Measurements from ENCODE around the gene FLNA.
"Not testable (repeated sequence)": the region's sequence is repeated elsewhere in the genome, so short reads cannot be mapped to it uniquely, and the experiment has no call there.

The FLNA gene

DNA sequence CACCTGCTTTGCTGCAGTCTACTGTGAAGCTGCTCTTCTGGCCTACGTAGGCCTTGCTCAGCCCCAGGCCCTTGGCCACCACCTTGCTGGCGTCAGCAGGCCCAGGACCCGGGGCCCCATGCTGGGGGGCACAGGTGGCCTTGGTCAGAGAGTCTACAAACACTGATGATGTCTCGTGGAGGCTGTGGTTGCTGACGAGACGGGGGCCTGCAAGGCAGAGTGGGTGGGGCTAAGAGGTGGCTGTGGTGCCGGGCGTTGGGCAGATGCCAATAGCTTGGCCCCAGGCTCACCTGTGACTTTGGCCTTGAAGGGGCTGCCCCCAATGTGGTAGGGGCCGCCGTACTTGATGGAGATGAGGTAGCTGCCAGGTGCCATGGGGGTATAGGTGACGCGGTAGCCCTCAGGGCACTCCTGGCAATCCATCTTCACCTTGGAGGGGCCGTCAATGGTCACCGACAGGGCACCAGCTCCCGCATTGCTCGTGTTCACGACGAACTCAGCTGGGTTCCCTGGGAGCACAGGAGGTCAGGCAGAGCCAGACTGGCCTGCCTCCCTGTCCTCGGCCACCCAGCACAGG is 25.0 kb downstream of the FLNA start:
- DNase-seq (ENCODE audit: low read depth) = no peak
- H3K4me3 ChIP-seq (ENCODE audit: control insufficient read depth, low read depth, low read length) = no peak overlapping the region
- TF ChIP-seq, protein P1, sequence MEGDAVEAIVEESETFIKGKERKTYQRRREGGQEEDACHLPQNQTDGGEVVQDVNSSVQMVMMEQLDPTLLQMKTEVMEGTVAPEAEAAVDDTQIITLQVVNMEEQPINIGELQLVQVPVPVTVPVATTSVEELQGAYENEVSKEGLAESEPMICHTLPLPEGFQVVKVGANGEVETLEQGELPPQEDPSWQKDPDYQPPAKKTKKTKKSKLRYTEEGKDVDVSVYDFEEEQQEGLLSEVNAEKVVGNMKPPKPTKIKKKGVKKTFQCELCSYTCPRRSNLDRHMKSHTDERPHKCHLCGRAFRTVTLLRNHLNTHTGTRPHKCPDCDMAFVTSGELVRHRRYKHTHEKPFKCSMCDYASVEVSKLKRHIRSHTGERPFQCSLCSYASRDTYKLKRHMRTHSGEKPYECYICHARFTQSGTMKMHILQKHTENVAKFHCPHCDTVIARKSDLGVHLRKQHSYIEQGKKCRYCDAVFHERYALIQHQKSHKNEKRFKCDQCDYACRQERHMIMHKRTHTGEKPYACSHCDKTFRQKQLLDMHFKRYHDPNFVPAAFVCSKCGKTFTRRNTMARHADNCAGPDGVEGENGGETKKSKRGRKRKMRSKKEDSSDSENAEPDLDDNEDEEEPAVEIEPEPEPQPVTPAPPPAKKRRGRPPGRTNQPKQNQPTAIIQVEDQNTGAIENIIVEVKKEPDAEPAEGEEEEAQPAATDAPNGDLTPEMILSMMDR (IDR thresholded peaks at IDR 0.05; ENCODE audit: control insufficient read depth, insufficient read depth, low read depth, low read length, missing control alignments) = no peak

DNA sequence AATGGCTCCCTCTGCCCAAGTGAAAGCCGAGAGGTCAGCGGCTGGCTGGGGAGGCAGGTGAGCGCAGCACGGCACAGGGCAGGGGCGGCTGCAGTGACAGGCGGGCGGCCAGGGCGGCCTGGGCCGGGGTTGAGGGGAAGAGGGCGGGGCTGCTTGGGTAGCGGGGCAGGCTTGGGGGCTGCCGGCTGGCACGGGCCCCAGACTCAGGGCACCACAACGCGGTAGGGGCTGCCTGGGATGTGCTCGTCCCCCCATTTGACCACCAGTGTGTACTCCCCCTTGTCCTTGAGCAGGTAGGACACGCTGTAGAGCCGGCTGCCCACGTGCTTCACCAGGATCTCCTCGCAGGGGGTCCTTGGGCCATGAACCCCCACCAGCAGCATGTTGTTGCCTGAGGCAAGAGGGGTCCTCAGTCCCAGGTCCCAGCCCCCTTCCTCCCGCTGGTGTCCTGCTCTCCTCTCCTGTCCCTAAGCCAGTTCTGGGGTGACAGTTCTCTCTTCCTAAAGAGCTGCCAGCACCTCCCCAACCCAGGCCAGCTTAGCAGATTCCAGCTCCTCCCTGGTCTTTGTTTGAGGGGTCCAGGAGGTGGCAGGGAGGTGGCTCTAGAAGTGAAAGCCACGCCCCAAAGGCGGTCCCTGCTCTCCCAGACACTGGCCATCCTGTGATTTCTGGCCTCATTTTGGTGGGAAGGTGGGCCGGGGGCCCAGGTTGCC is 25.6 kb downstream of the FLNA start:
- TF ChIP-seq, protein P1 (IDR thresholded peaks at IDR 0.05; ENCODE audit: control insufficient read depth, insufficient read depth, low read depth, low read length, missing control alignments) = no peak
- no peak for DNase-seq (ENCODE audit: low read depth)
- no peak overlapping the region for H3K4me3 ChIP-seq (ENCODE audit: control insufficient read depth, low read depth, low read length)

DNA sequence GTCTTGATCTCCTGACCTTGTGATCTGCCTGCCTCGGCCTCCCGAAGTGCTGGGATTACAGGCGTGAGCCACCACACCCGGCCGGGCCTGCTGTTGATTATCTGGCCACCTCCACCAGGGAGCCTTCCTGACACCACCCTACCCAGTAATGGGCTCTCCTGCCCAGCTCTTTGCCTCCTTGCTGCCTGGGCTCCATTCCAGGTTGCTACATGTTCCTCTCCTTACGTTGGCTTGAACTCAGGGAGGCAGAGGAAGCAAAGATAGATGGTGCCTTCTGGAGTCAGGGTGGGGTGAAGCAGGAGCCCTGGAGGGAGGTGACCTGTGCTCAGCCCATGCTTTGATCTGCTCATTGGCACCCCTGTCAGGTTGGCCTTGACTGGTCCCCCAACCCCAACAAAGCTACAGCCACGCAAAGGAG is 26.3 kb downstream of the FLNA start:
- H3K4me3 ChIP-seq (ENCODE audit: control insufficient read depth, low read depth, low read length) = no peak overlapping the region
- no peak for DNase-seq (ENCODE audit: low read depth)
- TF ChIP-seq, protein P1 (IDR thresholded peaks at IDR 0.05; ENCODE audit: control insufficient read depth, insufficient read depth, low read depth, low read length, missing control alignments) = no peak

DNA sequence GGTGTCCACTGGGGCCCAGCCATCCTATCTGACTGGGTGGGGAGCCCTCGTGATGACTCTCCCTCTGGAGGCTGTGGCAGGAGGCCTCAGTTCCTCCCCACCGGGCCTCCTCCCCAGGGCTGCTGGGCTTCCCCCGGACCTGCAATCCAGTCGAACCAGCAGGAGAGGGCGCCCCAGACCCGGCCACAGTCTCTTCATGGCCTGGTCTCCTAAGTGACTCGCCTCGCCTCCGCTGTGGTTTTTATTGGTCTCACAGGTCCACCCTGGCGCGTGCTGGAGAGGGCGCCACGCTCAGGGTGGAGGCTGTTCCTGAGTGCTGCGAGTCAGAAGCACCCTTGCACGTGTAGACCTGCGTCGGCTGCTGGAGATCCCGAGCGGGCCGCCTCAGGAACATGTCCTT is 30.8 kb downstream of the FLNA start:
- not testable (repeated sequence) for DNase-seq (ENCODE audit: low read depth); H3K4me3 ChIP-seq (ENCODE audit: control insufficient read depth, low read depth, low read length)

DNA sequence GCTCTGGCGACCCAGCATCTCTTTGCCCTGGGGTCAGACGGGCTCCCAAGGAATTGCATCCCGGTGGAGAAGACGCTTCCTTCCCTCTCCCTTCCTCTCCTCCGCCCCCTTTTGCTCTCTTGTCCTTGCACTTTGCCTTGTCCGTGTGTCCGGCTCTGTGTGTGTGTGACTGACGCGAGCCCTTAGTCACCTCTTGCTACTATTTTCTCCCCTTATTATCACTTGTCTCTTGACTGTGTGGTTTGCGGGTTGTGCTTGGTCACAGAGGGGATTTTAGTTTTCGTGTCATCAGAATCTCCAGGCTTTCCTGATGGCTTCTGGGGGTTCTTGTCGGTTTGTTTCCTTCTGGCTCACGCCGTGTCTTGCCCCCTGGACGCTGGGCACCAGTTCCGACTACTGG is 31.4 kb downstream of the FLNA start:
- H3K4me3 ChIP-seq (ENCODE audit: control insufficient read depth, low read depth, low read length); DNase-seq (ENCODE audit: low read depth): not testable (repeated sequence)

DNA sequence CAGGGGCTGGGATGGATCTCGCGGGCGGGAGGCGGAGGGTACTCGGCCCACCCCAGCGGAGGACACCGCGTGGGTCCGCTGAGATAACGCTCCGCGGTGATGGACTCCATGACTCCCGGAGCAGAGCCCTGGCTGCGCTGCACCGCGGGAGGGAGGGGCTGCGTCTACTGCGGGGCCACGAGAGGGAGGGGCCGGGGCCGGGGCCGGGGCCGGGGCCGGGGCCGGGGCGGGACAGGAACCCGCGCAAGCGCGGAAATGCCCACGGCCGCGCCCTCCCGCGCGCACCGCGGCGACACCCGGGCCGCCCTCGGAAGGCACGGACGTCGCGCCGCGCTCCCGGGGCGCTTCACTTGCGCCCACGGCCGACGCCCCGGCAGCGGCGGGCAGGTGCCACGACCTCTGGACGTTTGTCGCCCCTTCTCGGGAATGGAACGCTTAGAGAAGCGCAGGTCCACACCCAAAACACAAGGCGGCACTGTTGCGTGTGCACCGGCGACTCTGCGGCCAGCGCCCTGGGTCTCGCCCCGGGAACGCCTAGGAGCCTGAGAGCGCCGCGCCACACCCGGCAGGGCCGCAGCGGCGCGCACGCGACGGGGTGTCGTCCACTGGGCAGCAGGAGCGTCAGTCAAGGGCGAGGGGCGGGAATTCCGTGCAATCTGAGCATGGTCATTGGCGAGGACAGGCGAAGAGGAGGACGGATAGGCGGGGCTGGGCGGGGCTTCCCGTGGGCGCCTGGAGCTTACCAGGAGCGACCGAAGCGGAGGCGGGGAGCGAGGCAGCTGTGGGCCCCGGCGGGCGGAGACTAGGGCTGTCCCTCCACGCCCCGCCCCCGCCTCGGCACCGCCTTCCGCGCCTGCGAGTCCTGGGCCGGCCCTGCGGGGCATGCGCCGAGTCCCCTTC is 32.8 kb downstream of the FLNA start:
- DNase-seq (ENCODE audit: low read depth) = not testable (repeated sequence)

DNA sequence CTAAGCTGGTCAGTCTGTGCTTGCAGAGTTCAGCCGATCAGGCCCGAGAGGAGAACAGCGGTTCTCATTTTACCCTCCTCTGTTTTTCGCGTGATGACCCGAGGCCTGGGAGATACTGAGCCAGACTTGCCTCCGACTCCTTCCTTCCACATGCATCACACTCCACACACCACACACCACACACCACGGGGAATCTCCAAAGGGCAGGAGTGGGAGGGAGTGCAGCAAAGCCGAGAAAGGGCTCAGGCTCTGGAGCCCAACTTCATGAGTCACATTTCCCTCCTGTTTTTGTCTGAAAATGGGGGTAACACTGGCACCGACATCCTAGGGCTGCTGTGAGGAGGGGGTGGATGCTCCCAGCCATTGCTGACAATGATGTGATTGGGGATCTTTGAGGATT is 39.9 kb downstream of the FLNA start:
- no peak overlapping the region for H3K4me3 ChIP-seq (ENCODE audit: control insufficient read depth, low read depth, low read length)
- DNase-seq (ENCODE audit: low read depth) = no peak
- TF ChIP-seq, protein P1 (IDR thresholded peaks at IDR 0.05; ENCODE audit: control insufficient read depth, insufficient read depth, low read depth, low read length, missing control alignments) = no peak

More for the DNA sequence above, 32.8 kb downstream of the FLNA start:
- H3K4me3 ChIP-seq (ENCODE audit: control insufficient read depth, low read depth, low read length) = not testable (repeated sequence)

DNA sequence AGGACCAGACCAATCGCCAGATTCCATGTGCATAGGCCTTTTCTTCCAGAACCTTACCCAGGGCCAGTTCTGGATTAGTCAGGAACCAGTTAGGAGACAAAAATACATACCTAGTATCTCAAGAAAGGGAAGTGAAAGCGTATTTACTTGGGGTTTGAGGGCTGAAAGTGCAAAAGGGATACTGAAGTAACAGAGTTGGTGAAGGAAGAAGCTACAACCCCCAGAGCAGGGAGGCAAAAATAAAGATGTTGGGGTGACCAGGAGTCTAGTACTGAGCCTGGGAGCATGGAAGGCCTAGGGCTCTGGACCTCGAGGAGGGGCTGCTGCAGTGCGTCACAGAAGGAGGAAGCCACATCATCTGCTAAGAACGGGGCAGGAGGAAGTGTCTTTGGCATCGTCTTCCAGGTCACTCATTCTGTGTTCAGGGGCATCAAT is 40.6 kb downstream of the FLNA start:
- TF ChIP-seq, protein P1 (IDR thresholded peaks at IDR 0.05; ENCODE audit: control insufficient read depth, insufficient read depth, low read depth, low read length, missing control alignments) = no peak
- no peak for DNase-seq (ENCODE audit: low read depth)
- H3K4me3 ChIP-seq (ENCODE audit: control insufficient read depth, low read depth, low read length) = no peak overlapping the region
